ENCODE results near the gene IMPDH1.

IMPDH1 gene

DNA sequence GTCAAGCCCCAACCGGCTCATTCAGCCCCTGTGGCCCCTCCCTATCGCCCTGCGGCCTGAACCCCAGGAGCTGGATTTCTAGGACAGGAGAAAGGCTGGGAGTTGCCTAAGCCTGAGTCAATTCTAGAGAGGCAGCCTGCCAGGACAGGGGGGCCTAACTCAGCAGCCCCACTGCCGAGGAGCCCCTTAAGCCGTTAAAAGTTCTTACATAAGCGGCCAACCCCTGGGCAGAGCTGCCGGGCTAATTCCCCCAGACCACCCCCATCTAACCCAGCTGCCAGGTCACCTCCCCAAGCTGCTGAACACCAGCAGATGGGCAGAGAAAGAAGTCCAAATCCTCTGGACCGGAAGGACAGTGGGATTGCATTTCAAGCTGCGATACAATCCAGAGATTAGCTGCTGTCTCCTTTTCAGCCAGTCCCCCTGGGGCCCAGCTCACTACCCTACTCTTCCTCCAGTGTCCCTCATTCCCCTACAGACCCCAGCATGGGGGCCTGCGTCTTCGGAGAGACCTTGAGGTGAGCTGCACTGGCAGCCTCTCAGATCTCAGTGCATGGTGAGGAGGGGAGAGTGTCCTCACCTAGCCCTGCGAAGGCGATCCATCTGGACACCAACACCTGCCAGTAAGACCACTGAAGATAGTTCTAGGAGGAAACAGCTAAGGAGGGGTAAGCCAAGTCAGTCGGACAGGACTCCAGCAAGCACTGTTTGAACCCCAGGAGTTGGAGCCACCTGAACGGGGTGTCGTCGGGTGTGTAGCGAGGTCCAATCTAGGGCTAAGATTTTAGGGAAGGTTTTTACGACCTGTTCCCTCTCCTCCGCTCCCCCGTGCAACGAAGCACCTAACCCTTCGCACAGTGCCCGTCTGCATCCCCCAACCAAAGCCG is 830 bp downstream of the IMPDH1 start:
- TF ChIP-seq YY1 (IDR thresholded peaks at IDR 0.05; ENCODE audit: low read depth) (no peak), FOXM1 (IDR thresholded peaks at IDR 0.05; ENCODE audit: borderline replicate concordance, low read depth) (no peak), ZBTB7A (IDR thresholded peaks at IDR 0.05; ENCODE audit: low read depth) (no peak), TEAD4 (IDR thresholded peaks at IDR 0.05) (no peak), EP300 (IDR thresholded peaks at IDR 0.05; ENCODE audit: borderline replicate concordance) (no peak), CEBPB (IDR thresholded peaks at IDR 0.05) (no peak), RAD21 (IDR thresholded peaks at IDR 0.05; ENCODE audit: low read depth) (no peak), EGR1 (IDR thresholded peaks at IDR 0.05) (no peak)
- TF ChIP-seq, protein P1, sequence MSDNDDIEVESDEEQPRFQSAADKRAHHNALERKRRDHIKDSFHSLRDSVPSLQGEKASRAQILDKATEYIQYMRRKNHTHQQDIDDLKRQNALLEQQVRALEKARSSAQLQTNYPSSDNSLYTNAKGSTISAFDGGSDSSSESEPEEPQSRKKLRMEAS (IDR thresholded peaks at IDR 0.05): no peak
- TF ChIP-seq, protein P2, sequence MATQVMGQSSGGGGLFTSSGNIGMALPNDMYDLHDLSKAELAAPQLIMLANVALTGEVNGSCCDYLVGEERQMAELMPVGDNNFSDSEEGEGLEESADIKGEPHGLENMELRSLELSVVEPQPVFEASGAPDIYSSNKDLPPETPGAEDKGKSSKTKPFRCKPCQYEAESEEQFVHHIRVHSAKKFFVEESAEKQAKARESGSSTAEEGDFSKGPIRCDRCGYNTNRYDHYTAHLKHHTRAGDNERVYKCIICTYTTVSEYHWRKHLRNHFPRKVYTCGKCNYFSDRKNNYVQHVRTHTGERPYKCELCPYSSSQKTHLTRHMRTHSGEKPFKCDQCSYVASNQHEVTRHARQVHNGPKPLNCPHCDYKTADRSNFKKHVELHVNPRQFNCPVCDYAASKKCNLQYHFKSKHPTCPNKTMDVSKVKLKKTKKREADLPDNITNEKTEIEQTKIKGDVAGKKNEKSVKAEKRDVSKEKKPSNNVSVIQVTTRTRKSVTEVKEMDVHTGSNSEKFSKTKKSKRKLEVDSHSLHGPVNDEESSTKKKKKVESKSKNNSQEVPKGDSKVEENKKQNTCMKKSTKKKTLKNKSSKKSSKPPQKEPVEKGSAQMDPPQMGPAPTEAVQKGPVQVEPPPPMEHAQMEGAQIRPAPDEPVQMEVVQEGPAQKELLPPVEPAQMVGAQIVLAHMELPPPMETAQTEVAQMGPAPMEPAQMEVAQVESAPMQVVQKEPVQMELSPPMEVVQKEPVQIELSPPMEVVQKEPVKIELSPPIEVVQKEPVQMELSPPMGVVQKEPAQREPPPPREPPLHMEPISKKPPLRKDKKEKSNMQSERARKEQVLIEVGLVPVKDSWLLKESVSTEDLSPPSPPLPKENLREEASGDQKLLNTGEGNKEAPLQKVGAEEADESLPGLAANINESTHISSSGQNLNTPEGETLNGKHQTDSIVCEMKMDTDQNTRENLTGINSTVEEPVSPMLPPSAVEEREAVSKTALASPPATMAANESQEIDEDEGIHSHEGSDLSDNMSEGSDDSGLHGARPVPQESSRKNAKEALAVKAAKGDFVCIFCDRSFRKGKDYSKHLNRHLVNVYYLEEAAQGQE (IDR thresholded peaks at IDR 0.05; ENCODE audit: low read depth): no peak
- TF ChIP-seq, protein P3, sequence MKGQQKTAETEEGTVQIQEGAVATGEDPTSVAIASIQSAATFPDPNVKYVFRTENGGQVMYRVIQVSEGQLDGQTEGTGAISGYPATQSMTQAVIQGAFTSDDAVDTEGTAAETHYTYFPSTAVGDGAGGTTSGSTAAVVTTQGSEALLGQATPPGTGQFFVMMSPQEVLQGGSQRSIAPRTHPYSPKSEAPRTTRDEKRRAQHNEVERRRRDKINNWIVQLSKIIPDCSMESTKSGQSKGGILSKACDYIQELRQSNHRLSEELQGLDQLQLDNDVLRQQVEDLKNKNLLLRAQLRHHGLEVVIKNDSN (IDR thresholded peaks at IDR 0.05): no peak

DNA sequence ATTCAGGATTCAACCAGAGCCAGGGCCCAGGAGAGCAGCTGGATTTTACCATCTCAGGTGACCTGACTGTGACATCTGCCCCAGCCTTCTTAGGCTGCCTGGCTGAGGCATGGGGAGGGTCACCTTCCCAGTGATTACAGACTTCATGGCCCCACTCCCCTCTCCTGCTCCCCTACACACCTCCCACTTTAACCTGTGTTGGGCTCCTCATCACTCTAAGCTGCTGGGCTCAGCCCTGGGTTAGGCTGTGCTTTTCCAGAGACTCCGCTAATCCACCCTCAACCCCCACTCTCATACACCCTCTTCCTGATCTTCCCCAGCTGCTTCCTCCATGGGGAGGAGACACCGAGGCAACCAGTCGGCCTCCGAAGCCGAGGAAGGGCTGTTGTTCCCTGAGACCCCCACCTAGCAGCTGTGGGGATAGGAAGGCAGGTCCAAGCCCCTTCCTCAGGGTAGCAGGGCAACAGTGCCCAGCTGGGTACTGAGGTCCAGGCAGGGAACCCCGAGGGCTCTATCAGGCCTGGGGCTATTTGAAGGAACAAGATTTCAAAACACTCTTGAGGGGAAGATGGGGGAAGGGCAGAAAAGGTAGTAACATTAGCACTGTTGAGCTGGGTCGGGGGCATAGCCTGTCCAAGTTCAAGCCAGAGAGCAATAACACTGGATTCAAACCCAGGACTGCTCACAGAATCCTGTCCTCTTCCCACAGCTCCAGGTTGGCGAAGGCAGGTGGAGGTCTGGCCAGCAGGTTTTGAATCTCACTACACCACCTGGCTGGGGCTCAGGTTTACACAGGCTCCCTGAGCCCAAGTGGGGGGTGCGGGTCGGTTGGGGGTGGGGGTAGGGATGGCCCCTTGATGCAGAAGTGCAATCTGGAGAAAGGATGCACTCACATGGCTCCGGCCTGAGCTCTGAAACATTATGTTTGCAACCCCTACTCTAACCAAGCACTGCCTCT is 1.8 kb downstream of the IMPDH1 start:
- no peak for TF ChIP-seq NFIC (IDR thresholded peaks at IDR 0.05)
- no peak for TF ChIP-seq CEBPB (IDR thresholded peaks at IDR 0.05)
- no peak for TF ChIP-seq EP300 (IDR thresholded peaks at IDR 0.05; ENCODE audit: borderline replicate concordance)
- TF ChIP-seq EGR1 (IDR thresholded peaks at IDR 0.05): no peak

DNA sequence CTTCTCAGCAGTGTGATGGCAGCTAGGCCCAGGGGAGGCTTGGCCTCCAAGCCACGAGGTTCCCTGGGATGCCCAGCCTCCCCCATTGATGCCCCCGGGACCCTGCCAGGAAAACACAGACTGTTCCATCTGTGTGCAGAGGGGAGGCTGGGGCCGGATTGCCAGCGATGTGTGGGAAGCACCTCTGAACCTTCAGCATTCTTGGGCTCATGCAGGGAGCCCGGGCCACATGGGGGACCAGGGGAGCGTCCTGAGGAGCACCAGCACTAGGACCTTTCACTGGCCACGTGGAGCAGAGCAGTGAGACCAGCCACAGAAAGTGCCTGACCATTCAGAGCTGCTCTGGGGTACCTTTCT is 2.6 kb downstream of the IMPDH1 start:
- TF ChIP-seq, protein P1 (IDR thresholded peaks at IDR 0.05): no peak
- TF ChIP-seq TAF1 (IDR thresholded peaks at IDR 0.05; ENCODE audit: low read depth) (no peak), FOXM1 (IDR thresholded peaks at IDR 0.05; ENCODE audit: borderline replicate concordance, low read depth) (no peak), TCF12 (IDR thresholded peaks at IDR 0.05; ENCODE audit: low read depth) (no peak), EGR1 (IDR thresholded peaks at IDR 0.05) (no peak), EP300 (IDR thresholded peaks at IDR 0.05; ENCODE audit: borderline replicate concordance) (no peak), NFIC (IDR thresholded peaks at IDR 0.05) (no peak), CEBPB (IDR thresholded peaks at IDR 0.05) (no peak)
- TF ChIP-seq, protein P3 (IDR thresholded peaks at IDR 0.05): no peak

DNA sequence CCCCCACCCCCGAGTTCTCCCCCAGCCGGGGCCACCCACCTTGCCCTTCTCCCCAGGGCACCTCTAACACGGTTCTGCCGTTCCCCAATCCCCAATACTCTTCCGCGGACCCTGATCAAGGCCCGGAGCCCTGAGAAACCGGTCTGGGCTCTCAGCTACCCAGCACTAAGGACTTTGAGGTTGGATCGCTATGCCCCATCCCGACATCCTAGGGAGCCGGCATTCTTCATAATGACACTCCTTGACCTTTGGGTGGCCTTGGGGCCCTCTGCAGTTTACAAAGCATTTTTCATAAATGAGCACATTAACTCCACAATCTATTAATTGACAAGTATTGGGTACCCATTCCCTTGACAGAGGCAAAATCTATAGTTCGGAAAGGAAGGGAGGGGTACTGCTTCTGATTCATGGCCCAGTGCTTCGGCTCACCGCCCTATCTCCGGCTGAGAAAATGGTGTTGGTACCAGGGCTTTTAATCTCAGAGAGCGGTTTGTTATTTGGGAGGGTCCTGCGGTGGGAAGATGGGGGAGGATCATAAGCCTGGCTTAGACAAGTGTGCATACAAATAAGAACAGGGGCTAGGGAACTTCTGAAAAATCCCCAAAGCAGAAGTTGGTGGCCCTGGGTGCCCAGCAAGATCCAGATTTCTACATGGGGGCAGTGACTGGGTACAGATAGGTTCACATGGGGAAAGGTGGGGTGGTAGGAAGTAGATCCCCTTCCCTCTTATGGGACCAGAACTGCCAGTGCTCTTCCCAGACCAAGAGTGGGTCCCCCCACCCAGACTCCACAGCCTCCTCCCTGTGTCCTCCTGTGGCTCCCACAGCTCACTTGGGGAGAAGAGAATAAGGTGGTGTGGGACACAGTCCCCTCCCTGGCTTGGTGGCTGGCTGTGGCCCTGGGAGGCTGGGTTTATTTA is 3.2 kb downstream of the IMPDH1 start:
- TF ChIP-seq CEBPB (IDR thresholded peaks at IDR 0.05) (no peak), TEAD4 (IDR thresholded peaks at IDR 0.05) (no peak), FOXM1 (IDR thresholded peaks at IDR 0.05; ENCODE audit: borderline replicate concordance, low read depth) (no peak), CREB1 (IDR thresholded peaks at IDR 0.05; ENCODE audit: low read depth) (no peak), EP300 (IDR thresholded peaks at IDR 0.05; ENCODE audit: borderline replicate concordance) (no peak), ZBTB7A (IDR thresholded peaks at IDR 0.05; ENCODE audit: low read depth) (no peak), TCF12 (IDR thresholded peaks at IDR 0.05; ENCODE audit: low read depth) (no peak), RAD21 (IDR thresholded peaks at IDR 0.05; ENCODE audit: low read depth) (no peak), TAF1 (IDR thresholded peaks at IDR 0.05; ENCODE audit: low read depth) (no peak), NFIC (IDR thresholded peaks at IDR 0.05) (no peak), YY1 (IDR thresholded peaks at IDR 0.05; ENCODE audit: low read depth) (no peak), EGR1 (IDR thresholded peaks at IDR 0.05) (no peak)
- TF ChIP-seq, protein P2 (IDR thresholded peaks at IDR 0.05; ENCODE audit: low read depth): no peak
- TF ChIP-seq, protein P3 (IDR thresholded peaks at IDR 0.05): no peak
- TF ChIP-seq, protein P1 (IDR thresholded peaks at IDR 0.05): no peak

Data from Ishikawa (cell line).